ENCODE measurements around the gene ZFP3. TPM values are rescaled to one million over a fixed set of nuclear protein-coding genes. Genes with fewer than 3 reads are reported as not detected.
"Not testable (repeated sequence)": the region's sequence is repeated elsewhere in the genome, so short reads cannot be mapped to it uniquely, and the experiment has no call there.

ZFP3 gene
- total RNA-seq, 1 donor from 2014 or later = 8.7 TPM

DNA sequence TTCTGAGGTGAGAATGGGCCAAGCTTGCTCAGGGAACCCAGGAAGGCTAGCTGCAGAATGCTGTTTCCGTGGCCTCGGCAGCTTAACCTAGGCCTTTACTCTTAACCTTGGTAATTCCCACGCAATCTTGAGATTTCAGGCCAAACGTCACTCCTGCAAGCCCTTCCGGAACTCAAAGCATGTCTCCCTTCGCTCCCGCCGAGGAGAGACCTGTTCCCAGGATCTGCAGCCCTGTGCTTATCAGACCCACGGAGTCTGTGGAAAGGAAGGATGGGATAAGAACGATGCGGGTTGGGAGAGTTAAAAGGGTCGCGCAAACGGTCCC lies 524 bp upstream of the ZFP3 start:
- DNase-seq (ENCODE audit: low spot score) = no peak

- no peak for DNase-seq (ENCODE audit: low spot score)
Measured at GRCh38 chr17:5080591-5080990, 2.3 kb downstream of the ZFP3 start.

- no peak for DNase-seq (ENCODE audit: low spot score)
Measured at GRCh38 chr17:5092218-5093010, 14.1 kb downstream of the ZFP3 start.

- no peak for DNase-seq (ENCODE audit: low spot score)
Measured at GRCh38 chr17:5096731-5097100, 18.4 kb downstream of the ZFP3 start.

DNA sequence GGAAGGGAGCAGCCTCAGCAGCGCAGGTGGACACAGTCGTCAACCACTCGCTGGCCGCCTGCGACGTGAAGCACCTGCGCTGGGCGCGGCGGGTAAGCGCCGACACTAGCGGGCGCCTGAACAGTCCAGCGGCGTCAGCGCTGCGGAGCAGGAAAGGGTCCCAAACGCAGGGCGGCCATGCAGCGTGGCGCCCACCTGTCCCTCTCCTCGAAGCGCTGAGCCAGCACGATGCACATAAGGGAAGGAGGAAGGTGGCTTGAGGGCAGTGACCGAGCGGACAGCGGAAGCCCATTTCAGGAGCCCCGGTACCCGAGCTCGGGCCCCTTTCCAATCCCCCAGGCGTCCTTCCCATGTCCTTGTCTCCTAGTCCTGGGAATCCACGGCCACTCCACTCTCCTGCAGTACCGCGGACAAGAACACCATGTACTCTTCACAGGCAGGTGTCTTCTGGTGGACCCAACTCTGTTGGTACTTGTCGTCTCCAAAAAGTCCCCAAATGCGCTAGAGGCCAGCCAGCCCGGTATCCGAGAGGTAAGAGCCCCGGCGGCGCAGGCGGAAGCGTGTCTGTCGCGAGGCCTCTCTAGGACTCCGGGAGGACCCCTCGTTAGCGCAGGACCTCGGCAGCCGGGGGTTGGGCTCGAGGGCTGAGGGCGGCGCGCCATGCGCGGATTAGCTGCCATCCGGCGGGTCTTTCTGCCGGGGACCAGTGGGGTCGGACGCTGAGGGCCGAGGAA lies 19.0 kb downstream of the ZFP3 start:
- DNase-seq (ENCODE audit: low spot score) = peak; percentile 22

- no peak for DNase-seq (ENCODE audit: low spot score)
Measured at GRCh38 chr17:5099271-5099670, 21.0 kb downstream of the ZFP3 start.

- no peak for DNase-seq (ENCODE audit: low spot score)
Measured at GRCh38 chr17:5100832-5101231, 22.6 kb downstream of the ZFP3 start.

DNA sequence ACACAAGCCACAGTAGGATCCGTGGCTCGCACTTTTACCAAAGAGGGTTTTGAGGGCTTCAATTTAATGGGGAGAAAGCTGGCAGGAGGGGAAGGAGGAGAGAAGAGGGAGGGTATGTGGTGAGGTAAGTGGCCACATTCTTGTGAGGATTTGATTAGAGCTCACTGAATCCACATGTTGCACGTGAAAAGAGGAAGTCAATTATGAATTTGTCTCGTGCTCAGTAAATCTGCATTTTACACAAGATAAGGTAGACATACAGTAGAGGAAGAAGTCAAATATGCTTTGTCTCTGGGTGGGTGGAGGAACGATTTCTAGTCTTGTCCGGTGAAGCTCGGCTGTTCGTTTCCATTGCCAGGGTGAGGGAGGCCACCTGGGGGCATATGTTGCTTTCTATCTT lies 32.5 kb downstream of the ZFP3 start:
- DNase-seq (ENCODE audit: low spot score) = no peak

DNA sequence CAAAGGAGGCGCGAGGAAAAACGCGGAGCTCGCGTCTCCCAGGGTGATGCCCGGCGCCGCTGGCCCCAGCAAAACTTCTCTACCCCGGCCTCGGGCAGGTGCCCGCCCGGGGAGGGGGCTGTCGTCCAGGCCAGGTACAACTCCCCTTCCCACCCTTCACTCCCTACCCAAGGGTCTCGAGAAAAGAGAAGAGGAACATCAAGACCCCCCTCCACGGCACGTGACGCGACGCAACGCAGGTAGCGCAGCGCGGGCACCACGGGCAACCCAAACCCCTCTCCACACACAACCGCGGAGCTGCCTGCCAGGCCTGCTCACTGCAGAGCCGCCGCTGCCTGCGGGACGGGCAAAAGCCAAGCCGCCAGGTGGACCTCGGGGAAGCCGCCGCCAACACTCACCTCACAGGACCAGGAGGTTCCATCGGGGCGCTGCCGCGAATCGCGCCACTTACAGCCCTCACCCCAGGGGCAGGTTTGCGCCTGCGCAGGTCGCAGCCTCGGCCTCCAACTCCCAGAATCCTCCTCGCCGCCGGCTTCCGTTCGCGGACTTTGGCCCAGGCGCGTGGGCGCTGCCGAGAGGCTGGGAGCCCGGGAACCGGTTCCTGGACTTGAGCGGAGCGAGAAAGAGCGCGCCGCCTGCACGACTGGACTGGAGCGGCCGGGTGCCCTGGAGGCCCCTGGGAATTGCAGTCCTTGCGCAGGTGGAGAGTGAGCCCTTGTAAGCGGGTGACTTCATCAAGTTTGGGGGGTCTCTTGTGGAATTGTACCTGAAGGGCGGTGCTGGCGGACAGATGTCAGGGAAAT lies 33.3 kb downstream of the ZFP3 start, which contains the start of gene ZNF232:
TSS of gene ZNF232 (minus strand) at position 477 of the 803 bp plus-strand sequence. CDS start at position 421, 56 bp downstream.
- DNase-seq (ENCODE audit: low spot score) = peak; percentile 95

GRCh38 chr17:5115673-5116651 lies 37.7 kb downstream of the ZFP3 start, which contains the start of gene USP6:
USP6 (plus strand) TSS chr17:5116032; CDS start chr17:5130368, 14,336 bp downstream.
- no peak for DNase-seq (ENCODE audit: low spot score)

- no peak for DNase-seq (ENCODE audit: low spot score)
Measured at GRCh38 chr17:5118219-5118618, 40.0 kb downstream of the ZFP3 start.

GRCh38 chr17:5120036-5120435 lies 41.8 kb downstream of the ZFP3 start:
- DNase-seq (ENCODE audit: low spot score) = no peak

DNA sequence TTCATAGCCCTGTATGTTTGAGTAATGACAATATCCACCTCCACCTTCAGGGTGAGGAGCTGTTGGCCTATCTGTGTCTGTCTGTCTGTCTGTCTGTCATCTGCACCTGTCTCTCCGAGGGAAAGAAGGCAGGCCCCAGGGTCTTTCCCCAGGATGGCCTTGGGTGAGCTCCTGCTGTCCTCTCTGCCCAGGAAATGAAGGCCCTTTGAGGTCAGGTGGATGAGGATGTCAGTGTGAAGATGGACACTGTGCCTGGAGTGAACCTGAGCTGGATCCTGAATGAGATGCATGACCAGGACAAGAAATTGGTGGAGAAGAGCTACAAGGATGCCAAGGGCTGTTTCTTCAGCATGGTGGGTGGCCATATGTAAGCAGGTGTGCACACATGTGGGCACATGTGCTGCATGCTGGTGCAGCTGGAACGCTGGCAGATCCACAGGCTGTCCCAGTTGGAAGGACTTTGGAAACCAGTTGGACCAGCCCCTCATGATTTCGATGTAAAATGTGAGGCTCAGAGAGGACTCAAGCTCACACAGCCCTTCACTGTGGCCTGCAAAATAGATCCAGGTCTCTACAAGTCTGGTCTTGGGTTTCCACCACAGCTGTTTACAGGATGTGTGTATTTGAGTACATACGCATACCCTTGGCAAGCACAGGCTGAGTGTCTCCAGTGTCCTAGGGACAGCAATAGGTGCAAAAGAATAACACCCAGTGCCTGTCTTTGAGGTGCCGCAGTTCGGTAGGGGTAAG lies 42.3 kb downstream of the ZFP3 start:
- DNase-seq (ENCODE audit: low spot score) = not testable (repeated sequence)

DNA sequence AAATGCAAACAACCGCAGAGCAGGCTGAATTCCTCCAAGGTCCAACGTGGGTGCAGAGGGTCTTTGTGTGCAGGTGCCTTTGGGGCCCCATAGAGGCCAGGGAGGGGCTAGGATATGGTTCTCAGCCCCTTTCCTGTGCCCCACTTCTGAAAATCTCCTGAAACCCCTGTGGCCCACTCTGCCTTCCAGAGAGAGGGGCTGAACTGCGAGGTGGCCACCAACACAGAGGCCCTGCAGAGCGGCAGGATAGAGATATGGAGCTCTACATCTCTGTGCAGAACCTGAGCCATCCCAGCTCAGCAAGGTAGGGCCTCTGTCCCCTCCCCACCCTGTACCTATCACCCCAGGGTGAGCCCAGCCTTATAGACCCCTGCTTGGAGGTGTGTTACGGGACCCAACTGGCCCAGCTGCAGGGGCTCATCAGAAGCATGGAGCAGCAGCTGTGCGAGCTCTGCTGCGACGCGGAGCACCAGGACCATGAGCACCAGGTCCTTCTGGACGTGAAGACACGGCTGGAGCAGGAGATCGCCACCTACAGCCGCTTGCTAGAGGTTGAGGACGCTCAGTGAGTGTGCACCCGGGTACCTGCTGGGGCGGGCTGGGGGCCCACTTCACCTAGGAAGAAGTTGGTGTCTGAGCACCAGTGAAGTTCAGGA lies 43.0 kb downstream of the ZFP3 start:
- no peak for DNase-seq (ENCODE audit: low spot score)

GRCh38 chr17:5122056-5122455 lies 43.8 kb downstream of the ZFP3 start:
- DNase-seq (ENCODE audit: low spot score) = not testable (repeated sequence)

GRCh38 chr17:5122586-5123342 lies 44.5 kb downstream of the ZFP3 start:
- DNase-seq (ENCODE audit: low spot score) = no peak

DNA sequence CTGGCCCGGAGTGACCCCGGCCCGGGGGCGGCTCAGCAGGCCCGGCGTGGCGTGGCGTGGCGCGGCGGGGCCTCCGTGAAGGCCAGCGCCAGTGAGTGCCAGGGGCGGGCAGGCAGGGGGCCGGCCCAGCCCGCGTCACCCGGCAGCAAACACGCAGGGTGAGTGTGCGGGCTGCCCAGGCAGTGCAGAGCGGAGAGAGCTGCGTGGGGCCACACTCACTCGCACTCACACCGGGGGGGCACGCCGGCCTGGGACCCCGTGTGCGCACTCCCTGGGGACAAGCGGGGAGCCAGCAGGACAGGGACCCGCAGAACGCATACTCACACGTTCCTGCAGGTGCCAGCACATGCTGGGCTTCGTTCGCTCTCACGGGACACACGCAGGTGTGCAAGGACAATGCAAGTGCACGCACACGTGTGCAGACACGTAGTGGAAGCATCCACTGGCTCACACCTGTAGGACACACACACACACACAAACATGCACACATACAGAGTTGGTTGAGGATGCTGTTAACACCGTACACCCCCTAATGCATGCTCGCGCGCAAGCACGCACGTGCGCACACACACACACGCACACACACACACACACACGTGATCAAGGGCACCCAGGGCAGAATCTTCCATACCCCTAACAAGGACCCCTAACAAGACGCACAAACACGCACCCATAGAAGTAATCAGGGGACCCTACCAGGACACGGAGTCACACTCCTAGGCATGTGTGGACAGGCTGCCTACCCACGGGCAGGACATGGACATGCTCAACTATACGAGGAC lies 45.3 kb downstream of the ZFP3 start:
- DNase-seq (ENCODE audit: low spot score) = no peak

- DNase-seq (ENCODE audit: low spot score) = peak; percentile 3
Measured at GRCh38 chr17:5124125-5124760, 46.0 kb downstream of the ZFP3 start.

Data from mucosa of gallbladder (tissue), 1 donor.